ENCODE data around the gene CA10.

DNA sequence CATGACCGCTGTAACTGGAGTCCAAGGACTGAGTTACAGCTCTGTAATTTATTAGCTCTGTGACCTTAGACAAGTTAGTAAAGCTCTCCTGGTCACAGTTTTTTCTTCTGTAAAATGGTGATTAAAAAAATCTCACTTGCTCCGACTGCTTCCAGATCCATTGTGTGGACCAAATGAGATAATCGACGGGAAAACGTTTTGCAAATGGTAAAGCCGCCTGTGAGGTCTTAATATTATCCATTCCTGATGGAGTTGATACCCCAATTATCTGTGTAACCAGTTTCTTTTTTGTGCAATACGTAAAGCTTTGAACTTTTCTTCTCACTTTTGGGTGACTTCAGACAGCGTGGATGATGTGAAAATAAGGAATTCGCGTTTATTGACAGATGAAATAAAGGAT is 475.2 kb downstream of the CA10 start:
- TF ChIP-seq CTCF (IDR thresholded peaks at IDR 0.05) (no peak), EP300 (IDR thresholded peaks at IDR 0.05) (no peak)

Measured in sigmoid colon (tissue), 4 donors.